ENCODE data around the gene RPH3AL. TPM values are rescaled to one million over a fixed set of nuclear protein-coding genes. Genes with fewer than 3 reads are reported as not detected.

The RPH3AL gene
- total RNA-seq, 2 experiments from 2014 or later = 1.2 to 2.9 TPM

DNA sequence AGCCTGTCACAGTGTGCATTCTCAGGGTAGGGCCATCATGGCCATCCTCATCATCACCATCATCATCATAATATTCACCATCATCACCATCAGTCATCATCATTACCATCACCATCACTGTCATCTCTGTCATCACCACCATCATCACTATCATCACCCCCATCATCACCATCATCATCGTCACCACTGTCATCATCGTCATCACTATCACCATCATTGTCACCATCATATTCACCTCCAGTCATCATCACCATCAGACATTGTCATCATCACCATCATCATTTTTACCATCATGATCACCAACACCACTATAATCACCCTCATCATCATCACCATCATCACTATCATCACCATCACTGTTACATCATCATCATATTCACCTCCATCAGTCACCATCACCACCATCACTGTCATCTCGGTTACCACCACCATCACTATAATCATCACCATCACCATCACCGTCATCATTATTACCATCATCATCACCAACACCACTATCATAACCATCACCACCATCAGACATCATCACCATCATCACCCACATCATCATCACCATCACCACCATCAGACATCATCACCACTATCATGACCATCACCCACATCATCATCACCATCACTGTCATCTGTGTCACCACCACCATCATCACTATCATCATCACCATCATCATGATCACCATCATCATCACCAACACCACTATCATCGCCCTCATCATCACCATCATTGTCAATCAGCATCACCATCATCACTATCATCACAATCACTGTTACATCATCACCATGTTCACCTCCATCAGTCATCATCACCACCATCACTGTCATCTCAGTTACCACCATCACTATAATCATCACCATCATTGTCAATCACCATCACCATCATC is 8.5 kb downstream of the RPH3AL start:
- CTCF ChIA-PET = no interaction called here
- H3K4me3 Mint-ChIP-seq = no peak overlapping the region
- ATAC-seq (no peak), DNase-seq (no peak)
- peaks cover 7% of the 10 kb centered on the region for H3K9me3 Mint-ChIP-seq (ENCODE audit: low read depth)
- no peak overlapping the region for H3K27ac Mint-ChIP-seq
- no peaks in the 10 kb centered on the region for H3K4me1 Mint-ChIP-seq
- no peaks in the 10 kb centered on the region for H3K36me3 Mint-ChIP-seq
- H3K27me3 Mint-ChIP-seq = no peaks in the 10 kb centered on the region

DNA sequence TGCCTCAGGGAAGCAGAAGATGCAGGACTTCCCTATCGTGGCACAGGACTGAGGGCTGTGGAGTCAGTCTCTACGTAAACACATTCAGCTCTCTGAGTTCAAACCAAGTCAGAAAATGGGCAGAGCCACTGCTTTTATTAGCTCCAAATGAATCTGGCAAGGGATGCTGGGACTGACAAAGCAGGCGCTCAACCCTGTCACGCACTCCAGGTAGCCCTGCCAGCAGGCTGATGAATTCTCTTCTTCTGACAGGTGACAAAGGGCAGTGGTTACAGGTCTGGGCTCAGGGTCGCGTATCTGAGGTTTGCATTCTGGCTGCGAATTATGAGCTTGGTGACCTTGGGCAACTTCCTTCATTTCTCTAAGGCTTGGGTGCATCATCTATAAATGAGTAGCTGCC is 9.4 kb downstream of the RPH3AL start:
- peaks cover 7% of the 10 kb centered on the region for H3K9me3 Mint-ChIP-seq (ENCODE audit: low read depth)
- ATAC-seq = no peak
- no peak overlapping the region for H3K27ac Mint-ChIP-seq
- DNase-seq = no peak
- no peaks in the 10 kb centered on the region for H3K27me3 Mint-ChIP-seq
- CTCF ChIA-PET = no interaction called here
- H3K4me1 Mint-ChIP-seq = no peaks in the 10 kb centered on the region
- H3K36me3 Mint-ChIP-seq = no peaks in the 10 kb centered on the region
- no peak overlapping the region for H3K4me3 Mint-ChIP-seq

DNA sequence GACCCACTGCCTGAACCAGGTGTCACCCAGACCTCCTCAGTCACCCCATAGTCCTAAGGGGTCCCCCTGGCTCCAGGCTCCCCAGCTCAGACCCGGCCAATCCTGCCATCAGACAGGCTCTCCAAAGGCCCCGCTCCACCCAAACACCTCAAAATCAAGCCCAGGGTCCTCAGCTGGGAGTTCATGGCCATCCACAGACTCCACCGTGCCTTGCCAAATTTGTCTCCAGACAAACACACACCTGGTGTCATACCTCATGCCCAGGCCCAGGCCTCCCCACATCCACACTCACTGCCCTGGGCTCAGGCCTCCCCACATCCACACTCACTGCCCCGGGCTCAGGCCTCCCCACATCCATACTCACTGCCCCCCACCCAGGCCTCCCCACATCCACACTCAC is 12.5 kb downstream of the RPH3AL start:
- no peak for DNase-seq
- peaks cover 19% of the 10 kb centered on the region for H3K27me3 Mint-ChIP-seq
- H3K36me3 Mint-ChIP-seq = no peaks in the 10 kb centered on the region
- ATAC-seq = no peak
- CTCF ChIA-PET = no interaction called here
- H3K4me1 Mint-ChIP-seq = no peaks in the 10 kb centered on the region
- H3K4me3 Mint-ChIP-seq = no peak overlapping the region
- H3K9me3 Mint-ChIP-seq (ENCODE audit: low read depth) = peaks cover 7% of the 10 kb centered on the region
- no peak overlapping the region for H3K27ac Mint-ChIP-seq

DNA sequence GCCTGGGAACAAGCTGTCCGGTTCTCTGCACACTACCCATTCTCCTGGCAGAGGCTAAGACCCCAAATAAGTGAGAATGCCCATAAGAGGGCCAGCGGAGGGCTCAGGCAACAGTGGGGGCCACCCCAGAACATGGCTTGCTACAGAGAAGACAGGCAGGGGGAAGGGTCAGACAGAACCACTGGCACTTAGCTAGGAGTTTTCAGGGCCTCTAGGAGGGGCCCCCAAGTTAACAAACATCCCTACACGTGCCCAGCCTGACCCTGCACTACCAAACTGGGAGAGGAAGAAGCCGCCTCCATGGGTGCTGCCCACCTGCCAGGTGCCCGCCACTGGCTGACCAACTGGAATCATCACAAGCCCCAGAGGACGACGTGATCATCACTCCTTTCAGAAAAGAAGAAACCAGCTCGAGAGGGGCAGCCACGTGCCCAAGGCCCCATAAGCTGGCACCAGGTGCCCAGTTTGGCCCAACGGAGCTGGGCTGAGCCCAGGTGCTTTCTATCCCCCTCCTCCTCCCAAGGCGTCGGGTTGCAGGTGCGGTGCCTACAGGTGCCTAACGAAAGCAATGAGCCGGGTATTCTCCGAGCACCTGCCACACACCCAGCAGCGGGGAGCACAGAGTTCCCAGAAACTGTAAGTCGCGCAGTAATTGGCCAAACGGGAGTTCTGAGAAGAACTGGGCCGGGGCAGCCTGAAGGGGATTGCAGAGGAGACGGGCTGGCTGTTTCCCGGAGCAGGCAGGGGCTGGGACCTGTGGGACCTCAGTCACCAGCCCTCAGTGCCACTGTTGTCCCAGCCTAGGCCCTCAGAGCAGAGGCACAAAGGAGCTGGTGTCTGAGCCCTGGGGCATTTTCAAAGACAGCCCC is 13.2 kb downstream of the RPH3AL start:
- ATAC-seq = no peak
- H3K4me3 Mint-ChIP-seq = no peak overlapping the region
- DNase-seq = no peak
- no peaks in the 10 kb centered on the region for H3K36me3 Mint-ChIP-seq
- no peaks in the 10 kb centered on the region for H3K4me1 Mint-ChIP-seq
- CTCF ChIA-PET = no interaction called here
- H3K27me3 Mint-ChIP-seq = peaks cover 22% of the 10 kb centered on the region
- no peak overlapping the region for H3K27ac Mint-ChIP-seq
- H3K9me3 Mint-ChIP-seq (ENCODE audit: low read depth) = peaks cover 5% of the 10 kb centered on the region

DNA sequence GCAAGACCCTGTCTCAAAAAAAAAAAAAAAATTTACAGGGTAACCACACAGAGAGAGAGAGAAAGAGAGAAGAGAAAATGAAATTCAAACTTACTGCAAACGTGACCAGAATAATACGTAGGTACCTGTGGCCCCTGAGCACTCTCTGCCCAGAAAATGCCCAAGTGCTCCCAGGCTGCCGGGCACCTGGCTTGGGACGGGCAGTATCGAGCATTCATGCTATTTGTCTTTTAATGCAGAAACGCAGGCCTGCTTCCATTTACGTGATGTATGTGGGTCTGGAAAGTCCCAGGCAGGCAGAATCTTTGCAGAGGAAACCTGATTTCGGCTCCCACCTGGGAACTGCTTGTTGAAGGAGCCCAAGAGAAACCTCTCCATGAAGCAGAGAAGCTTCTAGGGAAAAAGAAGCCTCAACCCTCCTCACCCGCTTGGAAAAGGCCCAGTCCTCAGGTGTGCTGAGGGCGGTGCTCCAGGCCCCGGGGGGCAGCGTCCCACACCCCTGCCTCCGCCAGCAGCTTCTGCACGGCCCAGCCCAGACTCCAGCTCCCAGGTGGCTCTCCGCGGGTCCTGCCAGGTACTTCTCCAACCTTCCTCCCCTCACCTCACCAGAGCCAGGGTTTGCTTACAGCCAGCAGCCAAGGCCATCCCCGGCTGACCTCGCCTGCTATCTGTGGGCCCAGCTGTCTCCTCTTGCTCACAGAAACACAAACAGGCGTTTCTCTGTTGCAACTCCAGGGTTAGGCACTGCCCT is 14.0 kb downstream of the RPH3AL start:
- ATAC-seq (no peak), DNase-seq (no peak)
- no peak overlapping the region for H3K4me3 Mint-ChIP-seq
- no peaks in the 10 kb centered on the region for H3K9me3 Mint-ChIP-seq (ENCODE audit: low read depth)
- H3K36me3 Mint-ChIP-seq = no peaks in the 10 kb centered on the region
- CTCF ChIA-PET = no interaction called here
- peaks cover 28% of the 10 kb centered on the region for H3K27me3 Mint-ChIP-seq
- H3K27ac Mint-ChIP-seq = no peak overlapping the region
- H3K4me1 Mint-ChIP-seq = no peaks in the 10 kb centered on the region

DNA sequence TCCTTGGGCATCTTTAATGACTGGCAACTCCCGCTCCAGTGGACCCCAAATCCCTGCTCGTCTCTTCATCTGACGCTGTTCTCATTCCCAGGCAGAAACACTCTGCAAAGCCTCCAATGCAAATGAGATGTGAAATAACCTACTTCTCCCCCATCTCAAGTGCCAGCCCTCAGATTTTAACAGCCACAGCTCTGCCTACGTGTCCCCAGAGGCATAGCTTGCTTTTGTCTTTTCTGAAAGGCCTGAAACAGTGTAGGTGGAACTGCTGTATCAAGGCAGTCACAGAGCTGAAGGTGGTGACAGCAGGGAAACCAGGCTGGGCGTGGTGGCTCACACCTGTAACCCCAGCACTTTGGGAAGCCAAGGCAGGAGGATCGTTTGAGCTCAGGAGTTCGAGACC is 14.7 kb downstream of the RPH3AL start:
- CTCF ChIA-PET = no interaction called here
- no peak overlapping the region for H3K4me3 Mint-ChIP-seq
- H3K9me3 Mint-ChIP-seq (ENCODE audit: low read depth) = no peaks in the 10 kb centered on the region
- DNase-seq (no peak), ATAC-seq (no peak)
- peaks cover 32% of the 10 kb centered on the region for H3K27me3 Mint-ChIP-seq
- H3K27ac Mint-ChIP-seq = no peak overlapping the region
- H3K36me3 Mint-ChIP-seq = no peaks in the 10 kb centered on the region
- no peaks in the 10 kb centered on the region for H3K4me1 Mint-ChIP-seq

DNA sequence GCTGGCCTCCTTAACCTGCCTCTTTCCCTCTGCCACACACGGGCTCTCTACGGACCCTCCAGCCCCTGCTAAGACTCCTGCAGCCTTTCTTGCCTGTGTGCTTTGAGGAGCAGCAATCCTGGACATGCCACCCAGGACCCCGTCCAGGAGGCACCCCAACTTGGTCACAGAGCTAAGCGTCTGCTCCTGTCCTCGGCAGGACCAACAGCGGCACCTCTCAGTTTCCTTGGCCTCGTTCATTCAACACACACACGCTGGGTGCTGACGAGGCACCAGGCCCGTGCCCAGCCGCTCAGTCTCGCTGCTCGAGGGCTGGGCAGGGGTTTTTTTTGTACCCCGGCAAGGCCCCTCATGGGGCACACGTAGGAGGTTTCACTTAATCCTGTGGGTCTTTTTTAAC is 15.2 kb downstream of the RPH3AL start:
- no peak for ATAC-seq

DNA sequence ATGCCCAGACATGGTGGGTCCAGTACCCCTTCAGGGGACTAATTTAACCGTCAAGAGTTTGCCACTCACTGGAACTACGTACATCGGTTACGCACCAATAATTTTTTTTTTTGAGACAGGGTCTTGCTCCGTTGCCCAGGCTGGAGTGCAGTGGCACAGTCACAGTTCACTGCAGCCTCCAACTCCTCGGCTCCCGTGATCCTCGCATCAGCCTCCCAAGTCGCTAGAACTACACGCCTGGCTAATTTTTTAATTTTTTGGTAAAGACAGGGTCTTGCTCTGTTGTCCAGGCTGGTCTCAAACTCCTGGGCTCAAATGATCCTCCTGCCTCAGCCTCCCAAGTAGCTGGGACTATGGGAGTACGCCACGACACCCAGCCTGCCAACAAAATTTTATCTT is 15.6 kb downstream of the RPH3AL start:
- H3K9me3 Mint-ChIP-seq (ENCODE audit: low read depth) = no peaks in the 10 kb centered on the region
- DNase-seq (no peak), ATAC-seq (no peak)
- CTCF ChIA-PET = no interaction called here
- no peaks in the 10 kb centered on the region for H3K36me3 Mint-ChIP-seq
- H3K4me1 Mint-ChIP-seq = no peaks in the 10 kb centered on the region
- H3K27ac Mint-ChIP-seq = no peak overlapping the region
- H3K27me3 Mint-ChIP-seq = peaks cover 36% of the 10 kb centered on the region
- no peak overlapping the region for H3K4me3 Mint-ChIP-seq

More for the DNA sequence above, 15.2 kb downstream of the RPH3AL start:
- H3K4me3 Mint-ChIP-seq = no peak overlapping the region
- DNase-seq = no peak
- CTCF ChIA-PET = no interaction called here
- H3K27ac Mint-ChIP-seq = no peak overlapping the region
- H3K36me3 Mint-ChIP-seq = no peaks in the 10 kb centered on the region
- no peaks in the 10 kb centered on the region for H3K4me1 Mint-ChIP-seq
- peaks cover 33% of the 10 kb centered on the region for H3K27me3 Mint-ChIP-seq
- no peaks in the 10 kb centered on the region for H3K9me3 Mint-ChIP-seq (ENCODE audit: low read depth)

DNA sequence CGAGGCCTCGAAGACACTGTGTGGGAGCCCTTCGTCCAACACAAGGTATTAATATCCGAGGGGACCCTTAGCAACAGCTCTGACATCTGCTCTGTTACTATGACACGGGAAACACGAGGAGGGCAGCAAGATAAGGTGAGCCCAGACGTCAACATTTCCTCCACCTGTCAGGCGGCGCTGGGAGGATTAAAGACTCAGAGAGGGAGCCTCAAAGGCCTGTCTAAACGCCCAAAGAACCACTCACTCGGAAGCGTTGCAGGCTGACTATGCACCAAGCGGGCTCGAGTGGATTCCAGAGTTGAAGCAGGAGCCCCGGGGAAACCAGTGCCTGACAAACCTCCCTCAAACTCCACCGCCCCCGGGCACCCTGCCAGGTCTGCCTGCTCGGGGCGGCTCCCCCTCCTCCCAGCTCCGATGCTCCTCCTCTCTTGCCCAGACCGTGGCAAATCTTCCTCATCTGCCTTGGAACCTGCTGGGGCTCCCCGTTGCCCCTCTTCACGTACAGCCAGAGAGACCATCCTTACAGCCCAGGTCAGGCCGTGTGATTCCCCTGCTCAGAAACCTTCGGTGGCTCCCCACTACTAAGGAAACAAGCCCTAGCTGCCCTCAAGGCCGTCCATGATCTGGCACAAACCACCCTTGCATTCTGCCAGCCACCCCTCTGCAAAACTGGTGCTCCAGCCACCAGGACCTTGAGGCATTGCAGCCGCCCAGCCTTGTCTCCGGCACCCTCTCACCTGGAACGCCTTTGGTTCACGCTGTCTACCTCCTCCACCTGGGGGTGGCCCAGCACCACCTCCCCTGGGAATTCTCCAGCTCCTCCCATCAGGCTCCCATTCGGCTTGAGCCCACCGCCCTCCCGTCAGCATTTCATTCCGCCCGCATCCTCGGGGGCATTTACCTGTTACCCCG is 16.2 kb downstream of the RPH3AL start:
- ATAC-seq (no peak), DNase-seq (no peak)
- Mint-ChIP-seq H3K36me3 (no peaks in the 10 kb centered on the region), H3K4me3 (no peak overlapping the region), H3K4me1 (no peaks in the 10 kb centered on the region), H3K27me3 (peaks cover 40% of the 10 kb centered on the region), H3K9me3 (ENCODE audit: low read depth) (no peaks in the 10 kb centered on the region), H3K27ac (no peak overlapping the region)
- CTCF ChIA-PET = no interaction called here

DNA sequence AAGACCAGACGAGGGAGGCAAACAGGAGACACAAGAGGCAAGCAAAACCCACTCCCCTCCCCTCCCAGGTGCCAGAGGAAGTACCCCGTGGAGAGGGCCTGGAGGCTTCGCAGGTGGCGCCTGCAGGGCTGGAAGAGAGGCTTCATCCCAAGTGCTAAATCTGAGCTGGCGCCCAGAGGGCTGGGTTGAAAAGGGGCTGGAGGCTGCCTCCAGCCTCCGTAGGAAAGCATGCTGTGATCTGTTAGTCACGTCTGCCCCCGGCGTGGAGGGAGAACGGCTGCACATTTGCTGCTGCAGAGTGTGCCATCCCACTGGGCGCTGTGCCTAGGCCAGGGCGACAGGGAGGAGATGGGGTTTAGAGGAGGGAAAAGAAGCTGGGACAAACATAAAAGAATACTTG is 16.9 kb downstream of the RPH3AL start:
- ATAC-seq = no peak
- Mint-ChIP-seq H3K27ac (no peak overlapping the region), H3K36me3 (no peaks in the 10 kb centered on the region), H3K27me3 (peaks cover 46% of the 10 kb centered on the region), H3K9me3 (ENCODE audit: low read depth) (no peaks in the 10 kb centered on the region), H3K4me3 (no peak overlapping the region), H3K4me1 (peaks cover 4% of the 10 kb centered on the region)
- no peak for DNase-seq
- CTCF ChIA-PET = no interaction called here

DNA sequence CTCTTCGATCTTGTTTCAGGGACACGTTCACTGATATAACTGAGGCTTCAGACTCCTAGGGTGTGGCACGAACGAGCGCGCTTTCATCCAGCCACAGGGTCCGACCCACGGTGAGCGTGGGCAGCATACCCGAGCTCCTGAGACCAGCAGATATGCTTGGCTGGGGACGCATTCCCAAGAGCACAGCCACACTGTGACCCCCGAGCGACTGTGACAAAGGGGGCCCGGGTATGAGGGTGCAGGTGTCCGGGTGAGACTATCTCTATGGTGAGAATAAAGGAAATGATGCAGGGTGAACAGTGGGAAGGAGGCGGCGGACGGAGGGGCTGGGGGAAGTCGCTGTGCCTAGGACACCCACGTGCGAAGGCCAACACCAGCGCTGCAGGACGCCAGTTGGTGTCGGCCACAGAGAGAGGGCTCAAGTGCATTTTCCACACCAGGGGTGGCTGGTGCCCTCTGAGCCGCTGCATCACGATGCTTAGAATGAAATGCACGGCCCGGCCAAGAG is 17.6 kb downstream of the RPH3AL start:
- H3K27me3 Mint-ChIP-seq = peaks cover 46% of the 10 kb centered on the region
- H3K9me3 Mint-ChIP-seq (ENCODE audit: low read depth) = no peaks in the 10 kb centered on the region
- ATAC-seq (no peak), DNase-seq (no peak)
- H3K4me3 Mint-ChIP-seq = no peak overlapping the region
- no peaks in the 10 kb centered on the region for H3K36me3 Mint-ChIP-seq
- no peak overlapping the region for H3K27ac Mint-ChIP-seq
- peaks cover 4% of the 10 kb centered on the region for H3K4me1 Mint-ChIP-seq
- CTCF ChIA-PET = no interaction called here

DNA sequence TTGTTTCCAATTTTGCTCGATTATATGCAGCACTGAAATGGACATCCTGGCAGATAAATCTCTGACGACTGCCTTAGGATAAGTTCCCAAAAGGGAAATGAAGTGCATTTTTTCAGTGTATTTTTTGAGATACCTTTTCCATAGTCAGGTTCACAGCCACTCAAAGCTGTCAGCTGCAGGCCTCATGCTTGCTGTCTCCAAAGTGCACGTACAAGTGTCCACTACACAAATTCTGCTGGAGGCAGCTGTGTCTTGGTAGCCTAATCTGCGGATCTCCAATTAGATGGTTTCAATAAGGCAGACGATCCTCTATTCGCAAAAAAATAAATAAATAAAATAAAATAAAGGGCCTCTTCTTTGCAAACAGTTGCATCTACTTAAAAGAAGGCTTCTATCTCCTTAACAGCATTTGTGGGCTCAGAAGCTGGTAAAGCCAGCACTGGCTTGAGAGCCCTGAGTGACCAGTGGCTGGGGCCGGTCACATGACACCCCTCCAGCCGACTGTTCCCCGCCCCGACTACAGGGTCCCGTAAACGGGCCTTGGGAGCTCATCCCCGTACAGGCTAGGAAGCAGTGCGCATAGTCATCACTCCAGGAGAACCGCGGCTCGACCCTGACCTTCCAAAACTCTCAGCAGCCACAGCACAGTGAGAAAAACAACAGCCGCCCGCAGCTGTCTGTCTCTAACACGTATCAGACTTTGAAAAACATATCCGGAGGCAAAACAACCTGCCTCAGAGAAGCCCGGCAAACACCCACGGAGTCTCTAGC is 18.8 kb downstream of the RPH3AL start:
- ATAC-seq = no peak
- peaks cover 46% of the 10 kb centered on the region for H3K27me3 Mint-ChIP-seq
- no peaks in the 10 kb centered on the region for H3K9me3 Mint-ChIP-seq (ENCODE audit: low read depth)
- H3K4me1 Mint-ChIP-seq = peaks cover 4% of the 10 kb centered on the region
- CTCF ChIA-PET = no interaction called here
- no peak overlapping the region for H3K4me3 Mint-ChIP-seq
- no peaks in the 10 kb centered on the region for H3K36me3 Mint-ChIP-seq
- DNase-seq = no peak
- no peak overlapping the region for H3K27ac Mint-ChIP-seq
